Measurements from ENCODE around the gene POU6F2.

Gene POU6F2

DNA sequence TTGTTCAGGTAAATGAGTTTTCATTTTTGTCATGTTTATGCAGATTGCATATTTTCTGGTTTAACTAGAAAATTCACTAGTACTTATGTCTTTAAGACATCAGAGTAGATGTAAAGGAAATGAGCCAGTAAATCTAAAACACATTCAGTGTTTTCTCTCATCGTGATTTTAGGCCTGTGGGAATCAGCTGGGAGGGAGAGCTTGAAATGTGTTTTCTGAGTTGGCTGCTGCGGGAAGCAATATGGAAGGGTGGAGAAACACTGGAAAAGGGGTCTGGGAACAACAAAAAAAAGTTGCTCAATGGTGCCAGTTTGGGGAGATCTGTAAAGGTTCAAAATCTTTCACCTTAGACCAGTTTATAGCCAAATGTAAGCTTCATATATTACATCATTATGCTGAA, 284.1 kb downstream of the POU6F2 start:
- TF ChIP-seq, protein P1, sequence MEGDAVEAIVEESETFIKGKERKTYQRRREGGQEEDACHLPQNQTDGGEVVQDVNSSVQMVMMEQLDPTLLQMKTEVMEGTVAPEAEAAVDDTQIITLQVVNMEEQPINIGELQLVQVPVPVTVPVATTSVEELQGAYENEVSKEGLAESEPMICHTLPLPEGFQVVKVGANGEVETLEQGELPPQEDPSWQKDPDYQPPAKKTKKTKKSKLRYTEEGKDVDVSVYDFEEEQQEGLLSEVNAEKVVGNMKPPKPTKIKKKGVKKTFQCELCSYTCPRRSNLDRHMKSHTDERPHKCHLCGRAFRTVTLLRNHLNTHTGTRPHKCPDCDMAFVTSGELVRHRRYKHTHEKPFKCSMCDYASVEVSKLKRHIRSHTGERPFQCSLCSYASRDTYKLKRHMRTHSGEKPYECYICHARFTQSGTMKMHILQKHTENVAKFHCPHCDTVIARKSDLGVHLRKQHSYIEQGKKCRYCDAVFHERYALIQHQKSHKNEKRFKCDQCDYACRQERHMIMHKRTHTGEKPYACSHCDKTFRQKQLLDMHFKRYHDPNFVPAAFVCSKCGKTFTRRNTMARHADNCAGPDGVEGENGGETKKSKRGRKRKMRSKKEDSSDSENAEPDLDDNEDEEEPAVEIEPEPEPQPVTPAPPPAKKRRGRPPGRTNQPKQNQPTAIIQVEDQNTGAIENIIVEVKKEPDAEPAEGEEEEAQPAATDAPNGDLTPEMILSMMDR (conservative IDR thresholded peaks at IDR 0.05): no peak
- no peak overlapping the region for H3K27ac ChIP-seq

DNA sequence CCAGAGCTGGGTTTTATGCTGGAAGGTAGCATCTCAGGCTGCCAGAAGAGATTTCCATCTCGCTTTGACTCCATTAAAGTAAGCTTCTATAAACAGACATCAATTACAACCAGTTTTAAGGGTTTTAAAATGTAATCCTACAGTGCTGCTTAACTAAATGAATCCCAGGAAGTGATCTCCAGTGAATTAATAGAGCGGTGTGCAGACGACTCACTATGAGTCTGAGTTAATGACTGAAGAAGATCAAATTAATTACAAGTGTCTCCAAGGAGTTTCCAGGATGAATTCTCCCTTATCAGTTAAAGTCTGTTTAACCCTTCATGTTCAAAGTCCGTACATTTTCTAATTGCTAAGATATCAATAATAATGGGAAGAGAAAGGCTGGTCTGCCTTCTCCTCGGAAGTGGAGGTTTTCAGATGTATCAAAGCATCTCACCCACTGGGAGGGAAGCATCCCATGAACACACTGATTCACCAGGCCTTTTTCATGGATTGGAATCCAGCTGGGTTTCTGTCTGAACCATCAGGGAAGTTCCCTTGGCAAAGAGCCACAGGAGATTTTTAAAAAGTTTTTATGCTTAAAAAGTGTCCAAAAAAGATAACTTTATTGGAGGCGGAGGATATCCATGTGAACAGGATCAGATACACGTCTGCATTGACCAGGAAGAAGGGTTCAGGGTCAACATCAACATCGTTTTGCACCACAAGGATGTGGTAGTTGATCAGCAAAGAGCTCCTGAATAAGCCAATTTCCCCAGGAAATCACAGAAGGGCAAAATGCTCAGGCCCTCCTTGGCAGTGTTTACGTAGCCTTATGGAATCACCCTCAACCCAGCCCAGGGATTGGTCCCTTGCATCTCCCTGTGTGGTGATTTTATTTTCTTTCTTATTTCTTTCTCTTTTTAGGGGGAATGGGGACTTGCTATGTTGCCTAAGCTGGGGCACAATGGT, 288.2 kb downstream of the POU6F2 start:
- no peak overlapping the region for H3K27ac ChIP-seq
- TF ChIP-seq, protein P1 (conservative IDR thresholded peaks at IDR 0.05): no peak

DNA sequence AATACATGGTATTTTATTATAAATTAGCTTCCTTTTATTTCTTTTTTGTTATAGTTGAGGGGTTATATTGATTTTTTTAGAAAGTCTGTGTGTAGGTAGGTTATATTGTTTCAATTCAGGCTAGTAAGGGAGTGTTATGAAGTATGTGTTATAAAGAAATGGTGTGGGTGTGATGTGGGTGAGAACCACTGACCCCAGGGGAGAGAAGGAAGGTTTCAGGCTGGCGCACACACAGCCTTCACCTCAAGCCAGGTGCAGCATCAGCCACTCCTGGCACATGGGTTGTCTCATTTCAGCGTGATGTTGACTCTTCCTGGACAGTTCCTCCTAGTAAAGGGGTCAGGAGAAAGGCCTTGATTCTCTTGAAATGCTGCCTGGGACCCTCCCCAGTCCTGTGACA, 291.3 kb downstream of the POU6F2 start:
- TF ChIP-seq, protein P1 (conservative IDR thresholded peaks at IDR 0.05): no peak
- no peak overlapping the region for H3K27ac ChIP-seq

DNA sequence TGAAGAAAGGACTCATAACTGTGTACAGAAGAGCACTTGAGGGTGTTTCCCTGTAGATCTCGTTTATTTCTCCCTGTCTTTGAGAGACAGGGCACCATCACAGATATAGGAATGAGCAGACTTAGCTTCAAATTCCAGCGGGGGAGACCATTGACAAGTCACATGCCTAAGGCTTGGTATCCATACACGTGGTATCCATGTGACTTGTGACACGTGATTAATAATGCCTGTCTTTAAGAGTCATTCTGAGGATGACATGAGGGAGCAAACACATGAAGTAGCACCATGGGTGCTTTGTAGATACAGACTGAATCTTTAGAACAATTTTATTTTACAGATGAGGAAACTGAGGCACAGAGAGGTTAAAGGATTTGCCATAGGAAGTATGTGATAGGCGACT, 292.3 kb downstream of the POU6F2 start:
- H3K27ac ChIP-seq: no peak overlapping the region
- TF ChIP-seq, protein P1 (conservative IDR thresholded peaks at IDR 0.05): no peak

DNA sequence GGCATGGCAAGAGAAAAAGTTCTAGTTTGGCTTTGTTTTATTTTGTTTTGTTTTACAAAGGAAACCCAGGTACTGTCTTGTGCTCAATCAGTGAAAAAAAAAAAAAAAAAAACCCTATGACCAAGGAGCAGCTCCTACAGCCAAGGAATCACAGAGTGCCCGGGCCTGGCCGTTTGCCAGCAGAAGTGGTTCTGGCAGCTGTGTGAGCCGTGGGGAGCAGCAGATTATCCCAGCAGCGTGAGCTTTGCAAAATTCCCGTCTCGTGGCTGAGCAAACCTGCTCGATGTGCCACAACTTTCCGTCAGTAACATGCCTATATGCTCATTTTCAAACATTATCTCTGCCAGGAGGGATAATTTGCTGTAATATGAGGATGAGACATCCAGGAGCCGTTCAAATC, 293.7 kb downstream of the POU6F2 start:
- TF ChIP-seq, protein P1 (conservative IDR thresholded peaks at IDR 0.05): no peak
- H3K27ac ChIP-seq: no peak overlapping the region

DNA sequence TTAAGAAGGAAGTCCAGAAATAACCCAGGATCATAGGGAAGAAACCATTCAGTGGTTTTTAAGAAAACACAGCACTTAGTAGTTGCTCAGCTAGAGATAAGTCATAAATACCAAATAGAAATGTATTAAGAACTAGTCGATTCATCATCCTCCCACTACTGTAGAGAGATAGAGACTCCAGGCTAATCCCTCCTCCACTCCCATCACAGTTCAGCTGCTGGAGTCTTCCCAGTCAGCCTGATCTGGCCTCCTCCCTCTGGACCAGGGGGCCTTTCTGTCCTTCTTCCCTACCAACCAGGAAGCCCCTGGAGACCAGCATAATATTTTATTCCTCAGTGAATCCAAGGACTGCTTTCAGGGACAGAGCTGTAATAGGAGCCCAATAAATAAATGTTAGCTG, 294.4 kb downstream of the POU6F2 start:
- TF ChIP-seq, protein P1 (conservative IDR thresholded peaks at IDR 0.05): no peak
- no peak overlapping the region for H3K27ac ChIP-seq

DNA sequence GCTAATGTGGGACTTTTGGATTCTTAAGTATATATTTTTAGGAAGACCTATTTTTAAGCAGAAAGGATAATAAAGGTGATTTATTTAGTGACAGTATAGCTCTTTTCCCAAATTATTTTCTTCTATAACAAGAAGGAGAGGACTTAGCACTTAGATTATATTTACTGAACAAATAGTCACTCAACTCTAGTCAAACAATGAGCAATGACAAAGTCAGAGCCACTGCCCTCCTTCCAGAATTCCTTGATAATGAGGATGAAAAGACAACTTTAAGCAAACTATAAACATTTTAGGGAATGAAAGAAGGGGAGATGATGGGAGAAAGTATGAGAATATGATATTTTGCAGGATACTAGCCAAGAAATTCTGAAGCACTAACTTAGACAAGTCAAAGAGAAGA, 295.0 kb downstream of the POU6F2 start:
- TF ChIP-seq, protein P1 (conservative IDR thresholded peaks at IDR 0.05): no peak
- H3K27ac ChIP-seq: no peak overlapping the region

Measured in VCaP (cell line).